Endothelial cell of umbilical vein (primary cell): ENCODE results near the gene LCLAT1. TPM values are rescaled to one million over a fixed set of nuclear protein-coding genes. Genes with fewer than 3 reads are reported as not detected.

Experiments
- BruUV-seq: library from RNA; stranded (reverse); fragments of 400-500 nt; replicated peaks from 2 replicates; lab custom pipeline; 2021; lab: Mats Ljungman, UMichigan
- CTCF ChIA-PET: fragments of 300-600, 350-600 bp; sonication (Branson Sonifier 250); formaldehyde crosslinking; loops from one replicate; lab custom pipeline; 2021; ENCODE audit warnings: antibody characterized with exemption, inconsistent platforms; lab: Charles Lee
- POLR2A ChIA-PET: fragments of 300-600, 350-600 bp; sonication (Branson Sonifier 250); formaldehyde crosslinking; loops from one replicate; lab custom pipeline; 2021; ENCODE audit warnings: antibody characterized with exemption, inconsistent platforms; lab: Charles Lee
- DNase-seq: peaks from one replicate; pipeline ENCODE4 v3.0.0-alpha.2; 2011; ENCODE audit warnings: low read depth, low spot score
- FAIRE-seq: peaks from 2 replicates; lab custom pipeline; 2011; peaks lifted over from hg19 to GRCh38; lab: Jason Lieb, UNC
- H2AFZ ChIP-seq: 2 replicates; pipeline ENCODE4 v1.6.0; 2012; ENCODE audit warnings: low read depth, low read length, control low read depth, inconsistent platforms
- H3K27ac ChIP-seq: 2 replicates; pipeline ENCODE4 v1.5.1; 2011; ENCODE audit warnings: low read depth, mild to moderate bottlenecking, control low read depth, low read length, moderate library complexity; ENCODE audit not compliant: insufficient read depth
- H3K27me3 ChIP-seq, 2 experiments: 2 replicates each; pipeline versions ENCODE4 v1.6.0 to v1.6.1; 2011; ENCODE audit warnings: low read length in 2 of 2, mixed read lengths in 1 of 2; ENCODE audit not compliant: control insufficient read depth in 2 of 2, insufficient read depth in 2 of 2
- H3K36me3 ChIP-seq, 2 experiments: 2 replicates in 1 of 2; 3 replicates in 1 of 2; pipeline ENCODE4 v1.5.1; 2011; ENCODE audit warnings: low read length in 2 of 2, mild to moderate bottlenecking in 1 of 2, moderate library complexity in 1 of 2; ENCODE audit not compliant: control insufficient read depth in 2 of 2, insufficient read depth in 2 of 2; ENCODE audit errors: extremely low read depth in 1 of 2
- H3K4me1 ChIP-seq: 3 replicates; pipeline ENCODE4 v1.5.1; 2011; ENCODE audit warnings: mild to moderate bottlenecking, low read length; ENCODE audit not compliant: control insufficient read depth, insufficient read depth; ENCODE audit errors: extremely low read depth
- H3K4me2 ChIP-seq: 2 replicates; pipeline ENCODE4 v1.6.1; 2011; ENCODE audit warnings: low read length, control low read depth, mixed read lengths; ENCODE audit not compliant: insufficient read depth
- H3K4me3 ChIP-seq, 3 experiments: fragments of 200-600 bp in 1 of 3; sonication (generic), shearing (Covaris generic) in 1 of 3; replicated peaks in 1 of 3; 2 replicates each; pipeline ENCODE4 v1.5.1; 2011 to 2016; ENCODE audit warnings: control low read depth in 3 of 3, low read length in 3 of 3, mild to moderate bottlenecking in 2 of 3, inconsistent platforms in 1 of 3, low read depth in 1 of 3, moderate library complexity in 1 of 3; ENCODE audit not compliant: insufficient read depth in 1 of 3
- H3K79me2 ChIP-seq: 2 replicates; pipeline ENCODE4 v1.6.0; 2012; ENCODE audit warnings: low read length, inconsistent platforms; ENCODE audit not compliant: control insufficient read depth, insufficient read depth
- H3K9ac ChIP-seq: replicated peaks from 2 replicates; pipeline ENCODE3; 2011; ENCODE audit warnings: low read length, control low read depth; ENCODE audit not compliant: insufficient read depth; ENCODE audit errors: extremely low read depth
- H3K9me1 ChIP-seq: replicated peaks from 3 replicates; pipeline ENCODE4 v1.6.0; 2011; ENCODE audit warnings: mild to moderate bottlenecking, low read length; ENCODE audit not compliant: control insufficient read depth, insufficient read depth; ENCODE audit errors: extremely low read depth
- H3K9me3 ChIP-seq: replicated peaks from 2 replicates; pipeline ENCODE4 v1.5.1; 2012; ENCODE audit warnings: low read length, inconsistent platforms; ENCODE audit not compliant: control insufficient read depth, insufficient read depth
- H4K20me1 ChIP-seq: replicated peaks from 2 replicates; pipeline ENCODE3; 2011; ENCODE audit warnings: mild to moderate bottlenecking, low read length; ENCODE audit not compliant: control insufficient read depth, insufficient read depth; ENCODE audit errors: extremely low read depth
- EZH2 ChIP-seq: IDR thresholded peaks from 2 replicates; pipeline ENCODE4 v1.6.1; 2012; ENCODE audit warnings: borderline replicate concordance, low read depth, mild to moderate bottlenecking, moderate library complexity, low read length, inconsistent platforms; ENCODE audit not compliant: severe bottlenecking
- FOS ChIP-seq: IDR thresholded peaks from 2 replicates; pipeline ENCODE4 v1.6.1; 2011; ENCODE audit warnings: mild to moderate bottlenecking, low read length, moderate library complexity, borderline replicate concordance; ENCODE audit not compliant: insufficient read depth
- GATA2 ChIP-seq: IDR thresholded peaks from 2 replicates; pipeline ENCODE4 v1.7.0; 2011; ENCODE audit warnings: low read depth, mild to moderate bottlenecking, moderate library complexity, mixed read lengths, low read length; ENCODE audit not compliant: insufficient read length, insufficient read depth
- JUN ChIP-seq: IDR thresholded peaks from 2 replicates; pipeline ENCODE4 v1.6.1; 2011; ENCODE audit warnings: borderline replicate concordance, low read depth; ENCODE audit not compliant: insufficient read length, insufficient read depth
- MAX ChIP-seq: IDR thresholded peaks from 2 replicates; pipeline ENCODE4 v1.6.1; 2011; ENCODE audit not compliant: insufficient read depth, insufficient read length
- MYC ChIP-seq: IDR thresholded peaks from one replicate; pipeline ENCODE4 v1.6.1; 2011; ENCODE audit warnings: mild to moderate bottlenecking, low read depth, low read length
- POLR2A ChIP-seq: IDR thresholded peaks from 2 replicates; pipeline ENCODE4 v1.6.1; 2012; ENCODE audit warnings: low read depth, mild to moderate bottlenecking, control low read depth, low read length
- POLR2AphosphoS5 ChIP-seq: IDR thresholded peaks from 2 replicates; pipeline ENCODE4 v1.6.1; 2012; ENCODE audit warnings: low read depth, mild to moderate bottlenecking, control low read depth, low read length, moderate library complexity; ENCODE audit not compliant: insufficient read depth
- dilution Hi-C: fragments of 300-500 bp; cut with MboI; formaldehyde crosslinking; loops from one replicate; pipeline ENCODE4 v1.15.0; 2019; ENCODE audit warnings: low sequenced_read_pairs; ENCODE audit not compliant: extremely low pct_ligation_motif_present
- intact Hi-C: fragments of 100-400 bp; cut with micrococcal nuclease; formaldehyde crosslinking; loops from one replicate; pipeline ENCODE4 v1.10.0; 2022
- polyA plus RNA-seq, 4 experiments: library from polyadenylated mRNA; depleted of rRNA in 3 of 4; stranded (reverse) in 3 of 4; unstranded in 1 of 4; fragments of >200 nt; gene quantifications; 2 replicates each; pipeline versions ENCODE4 v1.2.1 to v1.2.3, GENCODE V29; 2011 to 2012; ENCODE audit warnings: missing spikeins in 1 of 4
- total RNA-seq: library from RNA; stranded (reverse); gene quantifications from 2 replicates; pipeline ENCODE4 v1.2.3, GENCODE V29; 2021
- TF ChIP-seq, protein P1 (sequence below), 2 donors: IDR thresholded peaks; 1 replicate in 1 of 2; 2 replicates in 1 of 2; pipeline ENCODE4 v1.5.1; 2011; ENCODE audit warnings: low read length in 2 of 2, mild to moderate bottlenecking in 2 of 2, moderate library complexity in 2 of 2, control low read depth in 1 of 2, inconsistent platforms in 1 of 2, low read depth in 1 of 2; ENCODE audit not compliant: insufficient read depth in 1 of 2; ENCODE audit errors: extremely low read depth in 1 of 2

LCLAT1 gene
- total and polyA plus RNA-seq, 2 donors (not counting 3 experiments of a cell fraction or from before 2014, with no cell fraction given): 6.1 to 20.8 TPM

DNA sequence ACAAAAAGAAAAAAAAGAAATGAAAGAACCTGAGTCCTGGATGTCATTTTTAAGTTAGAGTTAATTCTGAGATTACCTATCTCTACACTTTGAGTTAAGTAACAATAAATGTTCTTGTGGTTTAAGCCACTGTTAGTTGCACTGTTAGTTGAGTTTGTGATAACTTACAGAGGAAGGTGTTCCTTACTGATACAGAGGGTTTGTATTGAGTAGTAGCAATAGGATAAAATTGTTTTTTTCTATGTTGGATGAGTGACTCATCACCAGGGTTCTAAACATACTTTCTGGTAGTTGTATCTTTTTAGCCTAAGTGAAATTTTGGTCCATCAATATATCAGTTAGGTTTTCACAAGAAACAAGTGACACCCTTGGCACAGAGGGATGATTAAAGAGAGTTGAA is 4.0 kb upstream of the LCLAT1 start:
- DNase-seq: no peak
- Histone ChIP-seq H2AFZ (no peak overlapping the region), H3K4me3 (no peak overlapping the region), H3K9me1 (no peaks in the 10 kb centered on the region), H3K4me1 (peaks cover 10% of the 10 kb centered on the region), H3K36me3 (no peaks in the 10 kb centered on the region), H3K27ac (no peak overlapping the region), H3K9ac (no peak overlapping the region), H4K20me1 (no peaks in the 10 kb centered on the region), H3K9me3 (no peaks in the 10 kb centered on the region), H3K4me2 (no peak overlapping the region), H3K27me3 (no peaks in the 10 kb centered on the region), H3K79me2 (peaks cover 8% of the 10 kb centered on the region)
- BruUV-seq: no TSS peak
- dilution Hi-C loops: no loop called here
- intact Hi-C loops: no loop called here
- FAIRE-seq: no peak
- CTCF ChIA-PET: no interaction called here
- POLR2A ChIA-PET: no interaction called here
- TF ChIP-seq MYC (no peak), MAX (no peak), FOS (no peak), POLR2AphosphoS5 (no peak), GATA2 (no peak), EZH2 (no peak), JUN (no peak), POLR2A (no peak)
- TF ChIP-seq, protein P1, sequence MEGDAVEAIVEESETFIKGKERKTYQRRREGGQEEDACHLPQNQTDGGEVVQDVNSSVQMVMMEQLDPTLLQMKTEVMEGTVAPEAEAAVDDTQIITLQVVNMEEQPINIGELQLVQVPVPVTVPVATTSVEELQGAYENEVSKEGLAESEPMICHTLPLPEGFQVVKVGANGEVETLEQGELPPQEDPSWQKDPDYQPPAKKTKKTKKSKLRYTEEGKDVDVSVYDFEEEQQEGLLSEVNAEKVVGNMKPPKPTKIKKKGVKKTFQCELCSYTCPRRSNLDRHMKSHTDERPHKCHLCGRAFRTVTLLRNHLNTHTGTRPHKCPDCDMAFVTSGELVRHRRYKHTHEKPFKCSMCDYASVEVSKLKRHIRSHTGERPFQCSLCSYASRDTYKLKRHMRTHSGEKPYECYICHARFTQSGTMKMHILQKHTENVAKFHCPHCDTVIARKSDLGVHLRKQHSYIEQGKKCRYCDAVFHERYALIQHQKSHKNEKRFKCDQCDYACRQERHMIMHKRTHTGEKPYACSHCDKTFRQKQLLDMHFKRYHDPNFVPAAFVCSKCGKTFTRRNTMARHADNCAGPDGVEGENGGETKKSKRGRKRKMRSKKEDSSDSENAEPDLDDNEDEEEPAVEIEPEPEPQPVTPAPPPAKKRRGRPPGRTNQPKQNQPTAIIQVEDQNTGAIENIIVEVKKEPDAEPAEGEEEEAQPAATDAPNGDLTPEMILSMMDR (IDR thresholded peaks at IDR 0.05; ENCODE audit: extremely low read depth in 1 of 2, insufficient read depth in 1 of 2, low read depth in 1 of 2, low read length in 2 of 2): no peak
